GM23338 (cell line): ENCODE measurements around the gene USF2. TPM values are rescaled to one million over a fixed set of nuclear protein-coding genes. Genes with fewer than 3 reads are reported as not detected.

Experiments used
- ATAC-seq: fragments of 200-7000 bp; cut with Tn5 transposase; 3 replicates; pipeline ENCODE4 v1.9.1; 2020
- DNase-seq: peaks from one replicate; pipeline ENCODE4 v3.0.0-alpha.2; 2015; ENCODE audit warnings: low spot score
- H2AFZ ChIP-seq: fragments of 200-600 bp; sonication (generic); 2 replicates; pipeline ENCODE4 v1.8.0; 2016; ENCODE audit warnings: antibody characterized with exemption, mild to moderate bottlenecking, moderate library complexity
- H3F3A ChIP-seq: fragments of 200-600 bp; sonication (generic); replicated peaks from 2 replicates; pipeline ENCODE4 v1.8.0; 2017; ENCODE audit warnings: antibody characterized with exemption, mixed run types, low read depth
- H3K27ac ChIP-seq: fragments of 200-600 bp; sonication (generic); 2 replicates; pipeline ENCODE4 v1.6.1; 2016; ENCODE audit warnings: low read depth
- H3K27me3 ChIP-seq: fragments of 200-600 bp; sonication (generic); 2 replicates; pipeline ENCODE4 v1.8.0; 2016; ENCODE audit warnings: mild to moderate bottlenecking, mixed run types, moderate library complexity; ENCODE audit not compliant: insufficient read depth
- H3K36me3 ChIP-seq: fragments of 200-600 bp; sonication (generic); 2 replicates; pipeline ENCODE4 v1.8.0; 2016; ENCODE audit warnings: mild to moderate bottlenecking; ENCODE audit not compliant: insufficient read depth
- H3K4me1 ChIP-seq: fragments of 200-600 bp; sonication (generic); 2 replicates; pipeline ENCODE4 v1.8.0; 2016; ENCODE audit warnings: mild to moderate bottlenecking, moderate library complexity; ENCODE audit not compliant: insufficient read depth
- H3K4me2 ChIP-seq: fragments of 200-600 bp; sonication (generic); 2 replicates; pipeline ENCODE4 v1.7.1; 2017; ENCODE audit warnings: mixed run types
- H3K4me3 ChIP-seq: fragments of 200-600 bp; sonication (generic); 2 replicates; pipeline ENCODE4 v1.6.1; 2016; ENCODE audit warnings: mixed run types
- H3K79me2 ChIP-seq: fragments of 200-600 bp; sonication (generic); replicated peaks from 2 replicates; pipeline ENCODE4 v1.8.0; 2017; ENCODE audit warnings: mild to moderate bottlenecking; ENCODE audit not compliant: insufficient read depth
- H3K9me2 ChIP-seq: fragments of 200-600 bp; sonication (generic); 2 replicates; pipeline ENCODE4 v1.8.0; 2017; ENCODE audit not compliant: insufficient read depth
- H4K20me1 ChIP-seq: fragments of 200-600 bp; sonication (generic); replicated peaks from 2 replicates; pipeline ENCODE4 v1.8.0; 2017; ENCODE audit warnings: mild to moderate bottlenecking; ENCODE audit not compliant: insufficient read depth
- H3K27ac Mint-ChIP-seq: 2 replicates; pipeline ENCODE4 v1.8.0; 2020; ENCODE audit warnings: inconsistent platforms, mild to moderate bottlenecking, moderate library complexity, mixed read lengths
- H3K27me3 Mint-ChIP-seq: 3 replicates; pipeline ENCODE4 v1.8.0; 2022; ENCODE audit warnings: low read depth, mild to moderate bottlenecking, moderate library complexity, mixed read lengths, inconsistent platforms; ENCODE audit not compliant: insufficient read depth, poor library complexity
- H3K36me3 Mint-ChIP-seq: 3 replicates; pipeline ENCODE4 v1.8.0; 2021; ENCODE audit warnings: low read depth, mild to moderate bottlenecking, inconsistent platforms, moderate library complexity, mixed read lengths
- H3K4me1 Mint-ChIP-seq: 3 replicates; pipeline ENCODE4 v1.8.0; 2020; ENCODE audit warnings: mild to moderate bottlenecking, inconsistent platforms, mixed read lengths
- H3K4me3 Mint-ChIP-seq: 3 replicates; pipeline ENCODE4 v1.8.0; 2021; ENCODE audit warnings: moderate library complexity, mild to moderate bottlenecking, inconsistent platforms, mixed read lengths
- H3K9me3 Mint-ChIP-seq: 3 replicates; pipeline ENCODE4 v1.8.0; 2020; ENCODE audit warnings: moderate library complexity, mild to moderate bottlenecking, inconsistent platforms, mixed read lengths
- CREB1 ChIP-seq: fragments of 250-450 bp; sonication (Bioruptor Pico); IDR thresholded peaks from 2 replicates; pipeline ENCODE4 v1.5.0; 2020; ENCODE audit warnings: low read depth, mild to moderate bottlenecking, moderate library complexity
- EZH2phosphoT487 ChIP-seq: fragments of 200-600 bp; sonication (generic); IDR thresholded peaks from one replicate; pipeline ENCODE4 v1.8.1; 2018; ENCODE audit warnings: antibody characterized with exemption; ENCODE audit not compliant: unreplicated experiment
- NANOG ChIP-seq: IDR thresholded peaks from 2 replicates; pipeline ENCODE4 v1.6.1; 2016; ENCODE audit warnings: antibody characterized with exemption, borderline replicate concordance
- POLR2AphosphoS5 ChIP-seq: IDR thresholded peaks from 2 replicates; pipeline ENCODE4 v1.6.1; 2016; ENCODE audit warnings: antibody characterized with exemption, low read depth
- polyA plus RNA-seq: library from polyadenylated mRNA; unstranded; fragments of >200 nt; fragmentation: Nextera tagmentation; extraction: Ambion mirVana; gene quantifications from 2 replicates; pipeline ENCODE4 v1.2.1, GENCODE V29; 2016
- total RNA-seq: library from RNA; depleted of rRNA; stranded (reverse); fragments of >200 nt; shearing (Covaris generic); gene quantifications from 2 replicates; pipeline ENCODE4 v1.2.3, GENCODE V29; 2014
- TF ChIP-seq, protein P1 (sequence below), 2 experiments: fragments of 200-600 bp in 1 of 2; sonication (generic) in 1 of 2; conservative IDR thresholded peaks; 2 replicates each; pipeline versions ENCODE4 v1.5.1 to v1.6.1; 2016 to 2017; ENCODE audit warnings: antibody characterized with exemption in 2 of 2, low read depth in 2 of 2, mild to moderate bottlenecking in 2 of 2, moderate library complexity in 1 of 2
- TF ChIP-seq, protein P2 (sequence below): IDR thresholded peaks from one replicate; pipeline ENCODE4 v1.6.1; 2018; ENCODE audit warnings: antibody characterized with exemption; ENCODE audit not compliant: unreplicated experiment

USF2 gene
- total and polyA plus RNA-seq, 2 experiments from 2014 or later: 28.9 to 60.5 TPM

- H3K4me3 Mint-ChIP-seq: peak within 1 kb of the TSS; percentile 95
- H3K36me3 Mint-ChIP-seq: peaks cover 47% of the 10 kb centered on the region
- H3K4me3 ChIP-seq: peak within 1 kb of the TSS; percentile 83
- peaks cover 10% of the 10 kb centered on the region for H3K36me3 ChIP-seq
- H3K4me1 Mint-ChIP-seq: peaks cover 39% of the 10 kb centered on the region
- H3K9me2 ChIP-seq: no peaks in the 10 kb centered on the region
- DNase-seq (peak; percentile 98), ATAC-seq (peak; percentile 85)
- peak within 1 kb of the TSS; percentile 93 for H3K4me2 ChIP-seq
- peak within 1 kb of the TSS; percentile 100 for H3K27ac Mint-ChIP-seq
- TF ChIP-seq NANOG (no peak), POLR2AphosphoS5 (peak; percentile 98), CREB1 (CRISPR knock-in tag) (0 out of 2 replicates have a peak, but pooled peaks have one; percentile 32)
- TF ChIP-seq, protein P1, sequence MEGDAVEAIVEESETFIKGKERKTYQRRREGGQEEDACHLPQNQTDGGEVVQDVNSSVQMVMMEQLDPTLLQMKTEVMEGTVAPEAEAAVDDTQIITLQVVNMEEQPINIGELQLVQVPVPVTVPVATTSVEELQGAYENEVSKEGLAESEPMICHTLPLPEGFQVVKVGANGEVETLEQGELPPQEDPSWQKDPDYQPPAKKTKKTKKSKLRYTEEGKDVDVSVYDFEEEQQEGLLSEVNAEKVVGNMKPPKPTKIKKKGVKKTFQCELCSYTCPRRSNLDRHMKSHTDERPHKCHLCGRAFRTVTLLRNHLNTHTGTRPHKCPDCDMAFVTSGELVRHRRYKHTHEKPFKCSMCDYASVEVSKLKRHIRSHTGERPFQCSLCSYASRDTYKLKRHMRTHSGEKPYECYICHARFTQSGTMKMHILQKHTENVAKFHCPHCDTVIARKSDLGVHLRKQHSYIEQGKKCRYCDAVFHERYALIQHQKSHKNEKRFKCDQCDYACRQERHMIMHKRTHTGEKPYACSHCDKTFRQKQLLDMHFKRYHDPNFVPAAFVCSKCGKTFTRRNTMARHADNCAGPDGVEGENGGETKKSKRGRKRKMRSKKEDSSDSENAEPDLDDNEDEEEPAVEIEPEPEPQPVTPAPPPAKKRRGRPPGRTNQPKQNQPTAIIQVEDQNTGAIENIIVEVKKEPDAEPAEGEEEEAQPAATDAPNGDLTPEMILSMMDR (conservative IDR thresholded peaks at IDR 0.05; ENCODE audit: low read depth in 2 of 2): 0 out of 4 replicates have a peak, but pooled peaks of 1 of the 2 experiments have one; percentile 3
- TF ChIP-seq, protein P2, sequence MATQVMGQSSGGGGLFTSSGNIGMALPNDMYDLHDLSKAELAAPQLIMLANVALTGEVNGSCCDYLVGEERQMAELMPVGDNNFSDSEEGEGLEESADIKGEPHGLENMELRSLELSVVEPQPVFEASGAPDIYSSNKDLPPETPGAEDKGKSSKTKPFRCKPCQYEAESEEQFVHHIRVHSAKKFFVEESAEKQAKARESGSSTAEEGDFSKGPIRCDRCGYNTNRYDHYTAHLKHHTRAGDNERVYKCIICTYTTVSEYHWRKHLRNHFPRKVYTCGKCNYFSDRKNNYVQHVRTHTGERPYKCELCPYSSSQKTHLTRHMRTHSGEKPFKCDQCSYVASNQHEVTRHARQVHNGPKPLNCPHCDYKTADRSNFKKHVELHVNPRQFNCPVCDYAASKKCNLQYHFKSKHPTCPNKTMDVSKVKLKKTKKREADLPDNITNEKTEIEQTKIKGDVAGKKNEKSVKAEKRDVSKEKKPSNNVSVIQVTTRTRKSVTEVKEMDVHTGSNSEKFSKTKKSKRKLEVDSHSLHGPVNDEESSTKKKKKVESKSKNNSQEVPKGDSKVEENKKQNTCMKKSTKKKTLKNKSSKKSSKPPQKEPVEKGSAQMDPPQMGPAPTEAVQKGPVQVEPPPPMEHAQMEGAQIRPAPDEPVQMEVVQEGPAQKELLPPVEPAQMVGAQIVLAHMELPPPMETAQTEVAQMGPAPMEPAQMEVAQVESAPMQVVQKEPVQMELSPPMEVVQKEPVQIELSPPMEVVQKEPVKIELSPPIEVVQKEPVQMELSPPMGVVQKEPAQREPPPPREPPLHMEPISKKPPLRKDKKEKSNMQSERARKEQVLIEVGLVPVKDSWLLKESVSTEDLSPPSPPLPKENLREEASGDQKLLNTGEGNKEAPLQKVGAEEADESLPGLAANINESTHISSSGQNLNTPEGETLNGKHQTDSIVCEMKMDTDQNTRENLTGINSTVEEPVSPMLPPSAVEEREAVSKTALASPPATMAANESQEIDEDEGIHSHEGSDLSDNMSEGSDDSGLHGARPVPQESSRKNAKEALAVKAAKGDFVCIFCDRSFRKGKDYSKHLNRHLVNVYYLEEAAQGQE: peak; percentile 40
- H3K27me3 ChIP-seq: no peaks in the 10 kb centered on the region
- peaks cover 33% of the 10 kb centered on the region for H4K20me1 ChIP-seq
- H3K9me3 Mint-ChIP-seq: peaks cover 4% of the 10 kb centered on the region; the same call in 1 of the 3 replicates
- H3F3A ChIP-seq: no peaks in the 10 kb centered on the region
- peaks cover 12% of the 10 kb centered on the region for H3K4me1 ChIP-seq
- H3K79me2 ChIP-seq: peaks cover 45% of the 10 kb centered on the region
- H3K27me3 Mint-ChIP-seq: peaks cover 23% of the 10 kb centered on the region
- peak within 1 kb of the TSS; percentile 100 for H3K27ac ChIP-seq
- H2AFZ ChIP-seq: peak within 1 kb of the TSS; percentile 94
Observed at GRCh38 chr19:35248310-35249145, 20.2 kb upstream of the USF2 start, which contains the start of gene LSR. LSR (plus strand) TSS chr19:35249002; CDS start chr19:35249023, 21 bp downstream.

DNA sequence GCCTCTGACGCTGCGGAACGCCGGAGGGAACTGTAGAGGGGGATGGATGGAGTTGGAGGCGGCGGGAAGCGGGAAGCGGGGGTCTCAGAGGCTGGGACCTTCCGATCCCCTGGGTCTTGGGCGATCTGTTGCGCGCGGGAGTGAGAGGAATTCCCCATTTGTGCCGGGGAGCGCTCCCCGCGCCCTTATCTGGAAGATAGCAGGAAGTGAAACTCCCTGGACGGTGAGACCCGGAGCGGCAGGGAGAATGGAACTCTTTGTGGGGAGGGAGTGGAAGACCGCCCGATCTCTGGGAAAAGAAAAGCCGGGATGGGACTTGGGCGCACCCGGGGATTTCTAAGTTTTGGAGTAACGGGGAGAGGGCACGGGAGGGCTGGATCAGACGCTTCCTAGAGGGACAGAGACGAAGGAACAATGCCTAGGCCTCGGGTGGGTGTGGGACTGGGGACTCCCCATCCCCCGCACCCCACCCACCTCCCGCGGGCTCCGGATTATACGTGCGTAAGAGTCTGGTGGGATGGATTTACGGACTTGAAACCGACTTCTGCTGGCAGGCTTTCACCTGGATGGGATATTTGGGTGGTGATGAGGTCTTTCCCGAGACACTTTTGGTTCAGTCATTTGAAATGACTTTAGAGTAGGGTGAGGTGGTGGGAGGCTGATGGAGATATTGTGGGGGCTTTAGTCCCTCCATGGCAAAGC is 19.5 kb upstream of the USF2 start:
- Histone ChIP-seq H4K20me1 (peaks cover 33% of the 10 kb centered on the region), H3K36me3 (peaks cover 14% of the 10 kb centered on the region), H3F3A (no peaks in the 10 kb centered on the region), H2AFZ (no peak overlapping the region), H3K4me2 (peak overlapping the region; percentile 93), H3K4me3 (peak overlapping the region; percentile 83), H3K79me2 (peaks cover 49% of the 10 kb centered on the region), H3K4me1 (peaks cover 12% of the 10 kb centered on the region), H3K27me3 (no peaks in the 10 kb centered on the region), H3K27ac (peak overlapping the region; percentile 100), H3K9me2 (no peaks in the 10 kb centered on the region)
- H3K36me3 Mint-ChIP-seq: peaks cover 55% of the 10 kb centered on the region
- peak overlapping the region; percentile 95 for H3K4me3 Mint-ChIP-seq
- no peak for TF ChIP-seq EZH2phosphoT487
- DNase-seq: no peak
- peaks cover 35% of the 10 kb centered on the region for H3K4me1 Mint-ChIP-seq
- no peak for ATAC-seq
- peaks cover 23% of the 10 kb centered on the region for H3K27me3 Mint-ChIP-seq
- peak overlapping the region; percentile 100 for H3K27ac Mint-ChIP-seq
- peaks cover 4% of the 10 kb centered on the region; the same call in 1 of the 3 replicates for H3K9me3 Mint-ChIP-seq
